K562 (cell line): Measurements from ENCODE around the gene HSDL1. TPM values are rescaled to one million over a fixed set of nuclear protein-coding genes. Genes with fewer than 3 reads are reported as not detected.

Experiments used
- DMBX1 ChIP-seq: fragments of 250-450 bp; sonication (Bioruptor Pico); IDR thresholded peaks from 2 replicates; pipeline ENCODE4 v1.8.0; 2022; ENCODE audit warnings: inconsistent platforms, mild to moderate bottlenecking, moderate library complexity, borderline replicate concordance
- ETV1 ChIP-seq: fragments of 450-650 bp; conservative IDR thresholded peaks from 2 replicates; pipeline ENCODE4 v1.6.1; 2016; ENCODE audit warnings: missing genetic modification characterization, control low read depth, low read depth, missing compliant biosample characterization
- FOXK2 ChIP-seq, 2 experiments: fragments of 450-650 bp; IDR thresholded peaks in 1 of 2; conservative IDR thresholded peaks in 1 of 2; 2 replicates each; pipeline ENCODE4 v1.6.1; 2016; ENCODE audit warnings: low read depth in 2 of 2, mild to moderate bottlenecking in 1 of 2
- HNRNPLL ChIP-seq: fragments of 200-400 bp; formaldehyde crosslinking; IDR thresholded peaks from 2 replicates; pipeline ENCODE4 v1.6.1; 2017; ENCODE audit warnings: low read length, low read depth, mild to moderate bottlenecking; ENCODE audit not compliant: poor library complexity, severe bottlenecking
- MBD2 ChIP-seq: sonication (generic); IDR thresholded peaks from 2 replicates; pipeline ENCODE4 v1.6.1; 2016; ENCODE audit warnings: low read depth, borderline replicate concordance
- SOX6 ChIP-seq: fragments of 450-650 bp; IDR thresholded peaks from 2 replicates; pipeline ENCODE4 v1.6.1; 2014; ENCODE audit warnings: mild to moderate bottlenecking
- TAL1 ChIP-seq: fragments of 450-650 bp; IDR thresholded peaks from 2 replicates; pipeline ENCODE4 v1.6.1; 2016; ENCODE audit warnings: mild to moderate bottlenecking
- XRCC4 ChIP-seq: IDR thresholded peaks from one replicate; pipeline ENCODE4 v1.6.1; 2011; ENCODE audit not compliant: insufficient read depth, insufficient read length; ENCODE audit errors: extremely low read depth
- ZKSCAN1 ChIP-seq: fragments of 150-350 bp; IDR thresholded peaks from 2 replicates; pipeline ENCODE4 v1.6.1; 2016; ENCODE audit warnings: low read depth, low read length
- ZNF431 ChIP-seq: sonication (generic); formaldehyde crosslinking; IDR thresholded peaks from 2 replicates; pipeline ENCODE4 v1.8.0; 2022; ENCODE audit warnings: mild to moderate bottlenecking, missing genetic modification reagents
- polyA plus RNA-seq, 8 experiments: library from polyadenylated mRNA; depleted of rRNA in 4 of 8; stranded (reverse) in 5 of 8; unstranded in 3 of 8; fragments of >200 nt; fragmentation: Nextera tagmentation in 2 of 8; fragmentation: Illumina TruSeq in 1 of 8; extraction: Ambion mirVana in 2 of 8; extraction: Trizol in 1 of 8; gene quantifications; 2 replicates each; pipeline versions ENCODE4 v1.2.1 to v1.2.3, GENCODE V29; 2011 to 2014; ENCODE audit warnings: inconsistent platforms in 1 of 8, missing spikeins in 1 of 8
- total RNA-seq, 7 experiments: library from RNA; depleted of rRNA in 6 of 7; stranded (reverse); fragments of >200 nt in 6 of 7; fragmentation: Illumina TruSeq in 2 of 7; extraction: Trizol in 2 of 7; gene quantifications; 2 replicates each; pipeline versions ENCODE4 v1.2.1 to v1.2.3, GENCODE V29; 2011 to 2021; ENCODE audit warnings: low replicate concordance in 1 of 7
- TF ChIP-seq, protein P1 (sequence below): IDR thresholded peaks from 2 replicates; pipeline ENCODE4 v1.6.1; 2016; ENCODE audit warnings: missing genetic modification characterization, missing compliant biosample characterization
- TF ChIP-seq, protein P2 (sequence below): conservative IDR thresholded peaks from 2 replicates; pipeline ENCODE4 v1.6.1; 2011; ENCODE audit warnings: low read depth, mild to moderate bottlenecking, low read length; ENCODE audit not compliant: control insufficient read depth
- TF ChIP-seq, protein P3 (sequence below), 2 experiments: IDR thresholded peaks; 2 replicates each; pipeline ENCODE4 v1.6.1; 2011; ENCODE audit warnings: borderline replicate concordance in 1 of 2, control low read depth in 1 of 2, low read depth in 1 of 2, low read length in 1 of 2, mild to moderate bottlenecking in 1 of 2, mixed read lengths in 1 of 2, moderate library complexity in 1 of 2; ENCODE audit not compliant: insufficient read depth in 1 of 2, insufficient read length in 1 of 2, poor library complexity in 1 of 2, severe bottlenecking in 1 of 2; ENCODE audit errors: extremely low read depth in 1 of 2

HSDL1 gene
- total and polyA plus RNA-seq, 9 of the 15 experiments (the other 6 are each of a cell fraction or from before 2014, with no cell fraction given): 14.8 to 41.2 (median 27.7) TPM

DNA sequence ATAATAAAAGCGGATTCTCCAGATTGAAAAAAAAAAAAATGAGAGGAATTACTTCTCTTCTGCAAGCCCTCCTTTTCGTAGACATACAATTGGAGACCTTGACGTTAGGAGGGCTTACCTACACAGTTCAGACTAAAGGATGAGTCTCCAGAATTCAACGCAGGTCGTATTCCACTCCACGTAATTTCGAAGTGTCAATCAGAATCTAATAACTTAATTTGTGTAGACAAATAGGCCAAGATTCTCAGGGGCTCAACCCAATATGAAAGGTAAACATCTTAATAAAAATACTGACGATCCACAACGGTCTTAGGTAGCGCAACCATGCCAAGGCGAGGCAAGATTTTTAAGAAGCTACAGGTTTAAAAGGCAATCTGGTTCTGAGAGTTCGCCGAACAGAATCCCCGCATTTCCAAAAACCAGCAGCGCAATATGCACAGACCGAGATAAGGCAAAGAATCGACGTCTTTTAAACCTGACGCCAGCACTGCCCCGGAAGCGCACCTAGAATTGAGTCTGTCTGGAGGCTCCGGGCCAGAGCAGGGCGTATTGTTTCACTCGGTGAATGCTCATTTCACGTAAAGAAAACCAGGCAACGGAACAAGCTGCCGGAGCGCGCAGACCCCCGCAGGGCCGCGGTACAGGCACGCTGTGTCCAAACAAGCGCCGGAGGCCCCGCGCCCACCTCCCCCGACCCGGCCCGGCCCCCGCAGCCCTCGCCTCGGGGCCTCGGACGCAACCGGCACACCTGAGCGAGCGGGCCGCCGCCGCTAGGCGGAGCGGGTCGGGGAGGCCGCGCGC lies 28.9 kb downstream of the HSDL1 start (continued):
- TF ChIP-seq, protein P1, sequence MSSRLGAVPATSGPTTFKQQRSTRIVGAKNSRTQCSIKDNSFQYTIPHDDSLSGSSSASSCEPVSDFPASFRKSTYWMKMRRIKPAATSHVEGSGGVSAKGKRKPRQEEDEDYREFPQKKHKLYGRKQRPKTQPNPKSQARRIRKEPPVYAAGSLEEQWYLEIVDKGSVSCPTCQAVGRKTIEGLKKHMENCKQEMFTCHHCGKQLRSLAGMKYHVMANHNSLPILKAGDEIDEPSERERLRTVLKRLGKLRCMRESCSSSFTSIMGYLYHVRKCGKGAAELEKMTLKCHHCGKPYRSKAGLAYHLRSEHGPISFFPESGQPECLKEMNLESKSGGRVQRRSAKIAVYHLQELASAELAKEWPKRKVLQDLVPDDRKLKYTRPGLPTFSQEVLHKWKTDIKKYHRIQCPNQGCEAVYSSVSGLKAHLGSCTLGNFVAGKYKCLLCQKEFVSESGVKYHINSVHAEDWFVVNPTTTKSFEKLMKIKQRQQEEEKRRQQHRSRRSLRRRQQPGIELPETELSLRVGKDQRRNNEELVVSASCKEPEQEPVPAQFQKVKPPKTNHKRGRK (tag): no peak
- TF ChIP-seq TAL1 (peak; percentile 64), ZKSCAN1 (no peak), DMBX1 (CRISPR knock-in tag) (0 out of 2 replicates have a peak, but pooled peaks have one; percentile 4), FOXK2 (conservative IDR thresholded peaks at IDR 0.05 in 1 of 2, IDR thresholded peaks at IDR 0.05 in 1 of 2; ENCODE audit: low read depth in 2 of 2) (peak in 1 of 2 experiments; percentile 58; a peak in 1 of 4 replicates), MBD2 (no peak; the same call in 1 of the 2 replicates), HNRNPLL (peak; percentile 87), ZNF431 (CRISPR knock-in tag) (peak; percentile 63; the same call in 1 of the 2 replicates), ETV1 (tag) (peak; percentile 76), SOX6 (0 out of 2 replicates have a peak, but pooled peaks have one; percentile 37), XRCC4 (no peak)
- TF ChIP-seq, protein P2, sequence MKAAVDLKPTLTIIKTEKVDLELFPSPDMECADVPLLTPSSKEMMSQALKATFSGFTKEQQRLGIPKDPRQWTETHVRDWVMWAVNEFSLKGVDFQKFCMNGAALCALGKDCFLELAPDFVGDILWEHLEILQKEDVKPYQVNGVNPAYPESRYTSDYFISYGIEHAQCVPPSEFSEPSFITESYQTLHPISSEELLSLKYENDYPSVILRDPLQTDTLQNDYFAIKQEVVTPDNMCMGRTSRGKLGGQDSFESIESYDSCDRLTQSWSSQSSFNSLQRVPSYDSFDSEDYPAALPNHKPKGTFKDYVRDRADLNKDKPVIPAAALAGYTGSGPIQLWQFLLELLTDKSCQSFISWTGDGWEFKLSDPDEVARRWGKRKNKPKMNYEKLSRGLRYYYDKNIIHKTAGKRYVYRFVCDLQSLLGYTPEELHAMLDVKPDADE: no peak
- TF ChIP-seq, protein P3, sequence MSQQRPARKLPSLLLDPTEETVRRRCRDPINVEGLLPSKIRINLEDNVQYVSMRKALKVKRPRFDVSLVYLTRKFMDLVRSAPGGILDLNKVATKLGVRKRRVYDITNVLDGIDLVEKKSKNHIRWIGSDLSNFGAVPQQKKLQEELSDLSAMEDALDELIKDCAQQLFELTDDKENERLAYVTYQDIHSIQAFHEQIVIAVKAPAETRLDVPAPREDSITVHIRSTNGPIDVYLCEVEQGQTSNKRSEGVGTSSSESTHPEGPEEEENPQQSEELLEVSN (IDR thresholded peaks at IDR 0.05; ENCODE audit: borderline replicate concordance in 1 of 2, extremely low read depth in 1 of 2, insufficient read depth in 1 of 2, insufficient read length in 1 of 2, low read depth in 1 of 2, low read length in 1 of 2, poor library complexity in 1 of 2, severe bottlenecking in 1 of 2): no peak
